Islet precursor cell (in vitro differentiated cells): ENCODE data around the gene ZNF844.
"Not testable (repeated sequence)": the region's sequence is repeated elsewhere in the genome, so short reads cannot be mapped to it uniquely, and the experiment has no call there.

Source experiments
- DNase-seq: peaks from one replicate; pipeline ENCODE4 v3.0.0-alpha.2; 2018

The ZNF844 gene

GRCh38 chr19:12092956-12093355, 28.4 kb downstream of the ZNF844 start:
- no peak for DNase-seq

GRCh38 chr19:12093777-12094176, 29.2 kb downstream of the ZNF844 start:
- no peak for DNase-seq

- DNase-seq = no peak
Observed at GRCh38 chr19:12095111-12095790, 30.7 kb downstream of the ZNF844 start.

- no peak for DNase-seq
Observed at GRCh38 chr19:12098040-12098439, 33.5 kb downstream of the ZNF844 start.

- DNase-seq = not testable (repeated sequence)
Observed at GRCh38 chr19:12103909-12104308, 39.4 kb downstream of the ZNF844 start.

GRCh38 chr19:12111176-12111575, 46.6 kb downstream of the ZNF844 start:
- no peak for DNase-seq

- DNase-seq = no peak
Observed at GRCh38 chr19:12111943-12112637, 47.6 kb downstream of the ZNF844 start.

- no peak for DNase-seq
Observed at GRCh38 chr19:12112701-12113100, 48.2 kb downstream of the ZNF844 start.

GRCh38 chr19:12113121-12113520, 48.6 kb downstream of the ZNF844 start:
- DNase-seq = no peak

GRCh38 chr19:12117201-12117970, 52.9 kb downstream of the ZNF844 start:
- no peak for DNase-seq

GRCh38 chr19:12126707-12127106, 62.2 kb downstream of the ZNF844 start:
- DNase-seq = no peak
